ENCODE measurements around the gene SLC1A5. TPM values are rescaled to one million over a fixed set of nuclear protein-coding genes. Genes with fewer than 3 reads are reported as not detected.

The SLC1A5 gene
- total RNA-seq, 1 donor from 2014 or later: 39.5 TPM

DNA sequence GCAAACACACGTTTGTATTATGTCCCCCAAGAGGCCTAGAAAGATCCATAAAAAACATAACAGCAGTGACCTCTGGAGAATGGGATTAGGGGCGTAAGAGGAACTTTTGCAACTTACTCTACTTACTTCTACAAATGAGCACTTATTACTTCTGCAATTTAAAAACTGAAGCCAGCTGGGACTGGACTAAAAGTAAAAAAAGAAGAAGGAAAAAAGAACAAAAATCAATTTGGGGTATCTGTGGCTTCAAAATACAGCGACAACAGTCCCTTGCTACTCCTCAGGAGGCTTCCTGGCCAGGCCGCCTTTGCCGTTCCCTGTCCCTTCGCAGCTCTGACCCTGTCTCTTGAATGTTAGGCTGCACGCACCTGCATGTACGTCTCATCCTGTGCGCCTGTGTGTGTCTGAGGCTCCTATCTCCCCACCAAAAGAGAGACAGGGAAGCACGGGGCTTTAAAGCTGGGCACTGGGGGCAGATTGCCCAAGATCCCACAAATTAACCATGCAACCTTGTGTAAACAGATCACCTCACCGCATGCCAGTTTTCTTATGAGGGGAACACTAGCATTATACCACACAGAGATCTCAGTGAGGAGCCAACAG lies 54.6 kb downstream of the SLC1A5 start:
- Histone ChIP-seq H3K4me2 (no peak overlapping the region), H3K79me2 (ENCODE audit: low read depth) (peaks cover 58% of the 10 kb centered on the region), H3K27me3 (no peaks in the 10 kb centered on the region), H4K20me1 (ENCODE audit: low read depth) (peaks cover 85% of the 10 kb centered on the region), H3K9ac (no peak overlapping the region), H3K4me1 (no peaks in the 10 kb centered on the region), H3F3A (ENCODE audit: low read depth) (no peaks in the 10 kb centered on the region), H3K9me3 (ENCODE audit: low read depth) (no peaks in the 10 kb centered on the region), H3K36me3 (peaks cover 4% of the 10 kb centered on the region), H3K4me3 (no peak overlapping the region), H3K27ac (no peak overlapping the region), H2AFZ (replicated peaks) (no peak overlapping the region)
- Mint-ChIP-seq H3K9me3 (no peaks in the 10 kb centered on the region), H3K27me3 (ENCODE audit: insufficient read depth, low read depth) (peaks cover 8% of the 10 kb centered on the region), H3K4me3 (no peak overlapping the region), H3K36me3 (peaks cover 36% of the 10 kb centered on the region), H3K27ac (no peak overlapping the region), H3K4me1 (peaks cover 8% of the 10 kb centered on the region)
- TF ChIP-seq, protein P1, sequence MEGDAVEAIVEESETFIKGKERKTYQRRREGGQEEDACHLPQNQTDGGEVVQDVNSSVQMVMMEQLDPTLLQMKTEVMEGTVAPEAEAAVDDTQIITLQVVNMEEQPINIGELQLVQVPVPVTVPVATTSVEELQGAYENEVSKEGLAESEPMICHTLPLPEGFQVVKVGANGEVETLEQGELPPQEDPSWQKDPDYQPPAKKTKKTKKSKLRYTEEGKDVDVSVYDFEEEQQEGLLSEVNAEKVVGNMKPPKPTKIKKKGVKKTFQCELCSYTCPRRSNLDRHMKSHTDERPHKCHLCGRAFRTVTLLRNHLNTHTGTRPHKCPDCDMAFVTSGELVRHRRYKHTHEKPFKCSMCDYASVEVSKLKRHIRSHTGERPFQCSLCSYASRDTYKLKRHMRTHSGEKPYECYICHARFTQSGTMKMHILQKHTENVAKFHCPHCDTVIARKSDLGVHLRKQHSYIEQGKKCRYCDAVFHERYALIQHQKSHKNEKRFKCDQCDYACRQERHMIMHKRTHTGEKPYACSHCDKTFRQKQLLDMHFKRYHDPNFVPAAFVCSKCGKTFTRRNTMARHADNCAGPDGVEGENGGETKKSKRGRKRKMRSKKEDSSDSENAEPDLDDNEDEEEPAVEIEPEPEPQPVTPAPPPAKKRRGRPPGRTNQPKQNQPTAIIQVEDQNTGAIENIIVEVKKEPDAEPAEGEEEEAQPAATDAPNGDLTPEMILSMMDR (IDR thresholded peaks at IDR 0.05): no peak
- TF ChIP-seq EZH2 (IDR thresholded peaks at IDR 0.05) (no peak), EZH2phosphoT487 (IDR thresholded peaks at IDR 0.05) (no peak)
- no peak for DNase-seq (ENCODE audit: low spot score)

DNA sequence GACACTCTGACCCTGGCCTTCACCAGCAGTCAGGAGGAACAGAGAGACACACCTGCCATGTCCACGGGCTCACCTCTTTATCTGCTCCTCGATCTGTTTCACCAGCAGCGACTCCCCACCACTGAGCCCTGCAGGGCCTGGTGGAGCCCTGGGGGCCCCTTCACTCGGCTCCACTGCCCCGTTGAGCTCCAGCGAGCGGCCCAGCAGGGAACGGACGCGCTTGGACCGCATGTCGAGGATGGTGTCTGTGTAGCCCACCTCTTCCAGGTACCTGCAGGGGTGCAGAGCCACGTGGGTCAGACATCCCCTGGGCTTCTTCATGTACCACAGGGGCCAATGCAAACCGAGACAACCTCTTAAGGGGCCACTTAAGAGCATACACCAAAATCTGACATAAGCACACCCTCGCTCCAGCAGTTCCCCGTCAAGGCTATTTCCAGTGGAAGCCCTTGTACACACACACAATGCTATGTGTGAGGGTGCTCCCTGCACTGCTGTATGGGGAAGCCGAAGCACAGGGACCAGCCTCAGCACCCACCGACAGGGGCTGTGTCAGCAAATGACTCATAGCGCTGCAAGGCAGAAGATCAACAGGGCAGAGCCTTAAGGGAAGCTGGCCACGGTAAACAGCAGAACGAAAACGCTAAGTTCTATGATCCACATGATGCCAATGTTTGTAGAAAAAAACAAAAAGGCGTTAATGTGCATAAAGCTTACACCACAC lies 55.3 kb downstream of the SLC1A5 start:
- no peak for TF ChIP-seq EZH2phosphoT487 (IDR thresholded peaks at IDR 0.05)
- TF ChIP-seq, protein P1 (IDR thresholded peaks at IDR 0.05): no peak
- no peak for TF ChIP-seq EZH2 (IDR thresholded peaks at IDR 0.05)
- Histone ChIP-seq H2AFZ (replicated peaks) (no peak overlapping the region), H3K27ac (no peak overlapping the region), H3K36me3 (peaks cover 4% of the 10 kb centered on the region), H3K27me3 (no peaks in the 10 kb centered on the region), H3K4me2 (no peak overlapping the region), H3K9me3 (ENCODE audit: low read depth) (no peaks in the 10 kb centered on the region), H3K9ac (no peak overlapping the region), H3K4me3 (no peak overlapping the region), H3K4me1 (no peaks in the 10 kb centered on the region), H4K20me1 (ENCODE audit: low read depth) (peaks cover 85% of the 10 kb centered on the region), H3K79me2 (ENCODE audit: low read depth) (peaks cover 56% of the 10 kb centered on the region), H3F3A (ENCODE audit: low read depth) (no peaks in the 10 kb centered on the region)
- Mint-ChIP-seq H3K4me3 (no peak overlapping the region), H3K27me3 (ENCODE audit: insufficient read depth, low read depth) (peaks cover 8% of the 10 kb centered on the region), H3K4me1 (peaks cover 8% of the 10 kb centered on the region), H3K36me3 (peaks cover 33% of the 10 kb centered on the region), H3K27ac (no peak overlapping the region), H3K9me3 (no peaks in the 10 kb centered on the region)
- DNase-seq (ENCODE audit: low spot score): no peak

DNA sequence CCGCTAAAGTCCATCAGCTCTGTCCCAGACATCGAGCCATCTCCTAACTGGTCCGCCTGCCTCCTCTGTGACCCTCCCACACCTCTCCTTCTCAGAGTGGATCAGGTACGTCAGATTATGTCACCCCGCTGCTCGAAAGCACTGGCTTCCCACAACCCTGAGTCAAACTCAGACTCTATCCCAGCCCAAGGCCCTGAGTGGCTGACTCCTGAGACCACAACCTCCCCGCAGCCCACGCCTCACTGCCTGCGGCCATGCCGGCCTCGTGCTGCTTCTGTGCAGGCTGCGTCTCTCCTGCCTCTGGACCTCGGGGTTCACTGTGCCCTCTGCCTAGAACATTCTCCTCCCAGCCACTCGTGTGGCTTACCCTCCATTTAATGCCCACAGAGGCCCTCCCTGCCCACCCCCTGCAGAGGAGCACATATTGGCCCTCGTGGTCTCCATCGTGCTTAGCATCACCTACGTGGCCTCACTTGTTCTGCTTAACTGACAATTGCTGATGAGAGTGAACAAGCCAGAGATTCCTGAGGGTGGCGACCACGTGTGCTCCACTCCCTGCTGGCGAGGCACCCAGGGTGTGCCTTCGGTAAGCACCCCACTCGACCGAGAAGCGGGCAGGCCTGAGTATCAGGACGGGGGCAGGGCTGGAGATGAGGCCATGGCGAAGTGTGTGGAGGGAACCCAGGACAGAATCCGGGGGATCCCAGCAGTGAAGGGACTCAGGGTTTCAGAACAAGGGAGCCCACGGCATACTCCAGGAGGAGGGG lies 56.0 kb downstream of the SLC1A5 start:
- peaks cover 50% of the 10 kb centered on the region for H3K79me2 ChIP-seq (ENCODE audit: low read depth)

More for the DNA sequence above, 56.0 kb downstream of the SLC1A5 start:
- DNase-seq (ENCODE audit: low spot score): no peak
- Mint-ChIP-seq H3K27ac (no peak overlapping the region), H3K27me3 (ENCODE audit: insufficient read depth, low read depth) (peaks cover 8% of the 10 kb centered on the region), H3K4me1 (peaks cover 8% of the 10 kb centered on the region), H3K36me3 (peaks cover 28% of the 10 kb centered on the region), H3K4me3 (no peak overlapping the region), H3K9me3 (no peaks in the 10 kb centered on the region)
- H3K4me2 ChIP-seq: no peak overlapping the region
- no peak overlapping the region for H3K9ac ChIP-seq
- TF ChIP-seq, protein P1 (IDR thresholded peaks at IDR 0.05): no peak
- TF ChIP-seq EZH2 (IDR thresholded peaks at IDR 0.05): no peak
- TF ChIP-seq EZH2phosphoT487 (IDR thresholded peaks at IDR 0.05): no peak
- H3K27me3 ChIP-seq: no peaks in the 10 kb centered on the region
- peaks cover 84% of the 10 kb centered on the region for H4K20me1 ChIP-seq (ENCODE audit: low read depth)
- no peaks in the 10 kb centered on the region for H3K4me1 ChIP-seq
- no peaks in the 10 kb centered on the region for H3K9me3 ChIP-seq (ENCODE audit: low read depth)
- no peak overlapping the region for H2AFZ ChIP-seq (replicated peaks)
- H3K4me3 ChIP-seq: no peak overlapping the region
- H3K36me3 ChIP-seq: peaks cover 4% of the 10 kb centered on the region
- H3F3A ChIP-seq (ENCODE audit: low read depth): no peaks in the 10 kb centered on the region
- H3K27ac ChIP-seq: no peak overlapping the region

Measured in neural progenitor cell (in vitro differentiated cells).